Fibroblast of lung (primary cell): Measurements from ENCODE around the gene TMOD4.

Experiments used
- CTCF ChIP-seq, 2 donors: IDR thresholded peaks in 1 of 2; conservative IDR thresholded peaks in 1 of 2; 1 replicate in 1 of 2; 2 replicates in 1 of 2; pipeline ENCODE4 v1.5.1; 2011 to 2012; ENCODE audit warnings: low read length in 2 of 2, control low read depth in 1 of 2, inconsistent platforms in 1 of 2, low read depth in 1 of 2, mild to moderate bottlenecking in 1 of 2
- EZH2 ChIP-seq: IDR thresholded peaks from 2 replicates; pipeline ENCODE4 v1.5.1; 2012; ENCODE audit warnings: low read length, control low read depth, mild to moderate bottlenecking; ENCODE audit errors: missing control alignments

DNA sequence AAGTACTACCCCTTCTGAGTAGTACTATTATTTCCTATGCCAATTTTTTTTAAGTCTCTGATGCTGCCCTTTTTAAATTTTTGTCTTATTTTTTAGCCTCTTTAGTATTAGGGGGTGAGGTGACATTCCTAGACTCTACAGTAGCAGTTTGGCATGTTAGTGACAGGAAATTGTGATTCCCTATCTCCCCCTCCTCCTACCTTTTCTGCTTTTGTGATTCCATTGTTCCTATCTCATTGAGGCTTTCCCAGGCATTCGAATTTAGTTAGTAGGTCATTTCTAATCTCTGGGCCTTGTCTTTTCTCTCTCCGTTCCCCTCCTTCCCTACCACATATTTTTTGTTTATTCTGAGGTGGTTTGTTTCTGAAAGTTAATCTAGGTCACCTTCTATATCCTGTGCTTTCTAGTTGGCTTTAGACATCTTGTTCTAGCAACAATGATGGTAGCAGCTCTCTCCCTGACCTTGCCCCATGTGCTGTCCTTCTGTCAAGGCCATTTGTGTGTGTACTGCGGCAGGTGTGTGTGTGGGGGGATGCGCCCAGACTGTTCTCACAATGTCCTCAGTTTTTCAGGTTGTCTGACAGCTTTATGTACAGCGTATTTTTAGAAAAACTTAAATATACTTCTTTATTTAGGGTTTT lies 50.9 kb downstream of the TMOD4 start:
- TF ChIP-seq EZH2 (no peak), CTCF (conservative IDR thresholded peaks at IDR 0.05 in 1 of 2, IDR thresholded peaks at IDR 0.05 in 1 of 2; ENCODE audit: low read depth in 1 of 2, low read length in 2 of 2) (no peak)
